ENCODE data around the gene CCNQ.

Gene CCNQ

GRCh38 chrX:153631907-153632594 is 33.1 kb upstream of the CCNQ start:
- H3K27me3 Mint-ChIP-seq (ENCODE audit: low read depth) = no peaks in the 10 kb centered on the region
- H3K4me1 Mint-ChIP-seq (ENCODE audit: low read depth) = no peaks in the 10 kb centered on the region
- no peak overlapping the region for H3K27ac Mint-ChIP-seq
- no peaks in the 10 kb centered on the region for H3K36me3 Mint-ChIP-seq (ENCODE audit: low read depth)
- H3K4me3 Mint-ChIP-seq = no peak overlapping the region
- no peaks in the 10 kb centered on the region for H3K9me3 Mint-ChIP-seq

GRCh38 chrX:153631346-153631745 is 32.4 kb upstream of the CCNQ start:
- Mint-ChIP-seq H3K4me3 (no peak overlapping the region), H3K36me3 (ENCODE audit: low read depth) (no peaks in the 10 kb centered on the region), H3K9me3 (no peaks in the 10 kb centered on the region), H3K4me1 (ENCODE audit: low read depth) (no peaks in the 10 kb centered on the region), H3K27me3 (ENCODE audit: low read depth) (no peaks in the 10 kb centered on the region), H3K27ac (no peak overlapping the region)

- Mint-ChIP-seq H3K36me3 (ENCODE audit: low read depth) (no peaks in the 10 kb centered on the region), H3K27ac (no peak overlapping the region), H3K9me3 (no peaks in the 10 kb centered on the region), H3K27me3 (ENCODE audit: low read depth) (no peaks in the 10 kb centered on the region), H3K4me3 (no peak overlapping the region), H3K4me1 (ENCODE audit: low read depth) (no peaks in the 10 kb centered on the region)
These were observed 29.7 kb upstream of the CCNQ start for GRCh38 chrX:153628665-153629064.

- Mint-ChIP-seq H3K27ac (no peak overlapping the region), H3K27me3 (ENCODE audit: low read depth) (no peaks in the 10 kb centered on the region), H3K4me1 (ENCODE audit: low read depth) (no peaks in the 10 kb centered on the region), H3K4me3 (no peak overlapping the region), H3K9me3 (no peaks in the 10 kb centered on the region), H3K36me3 (ENCODE audit: low read depth) (no peaks in the 10 kb centered on the region)
These were observed 29.2 kb upstream of the CCNQ start for GRCh38 chrX:153628129-153628528.

GRCh38 chrX:153627675-153628111 is 28.8 kb upstream of the CCNQ start:
- no peaks in the 10 kb centered on the region for H3K9me3 Mint-ChIP-seq
- no peaks in the 10 kb centered on the region for H3K4me1 Mint-ChIP-seq (ENCODE audit: low read depth)
- H3K27ac Mint-ChIP-seq = no peak overlapping the region
- H3K4me3 Mint-ChIP-seq = no peak overlapping the region
- no peaks in the 10 kb centered on the region for H3K27me3 Mint-ChIP-seq (ENCODE audit: low read depth)
- no peaks in the 10 kb centered on the region for H3K36me3 Mint-ChIP-seq (ENCODE audit: low read depth)

GRCh38 chrX:153626863-153627674 is 28.1 kb upstream of the CCNQ start:
- no peak overlapping the region for H3K27ac Mint-ChIP-seq
- H3K4me1 Mint-ChIP-seq (ENCODE audit: low read depth) = no peaks in the 10 kb centered on the region
- H3K36me3 Mint-ChIP-seq (ENCODE audit: low read depth) = no peaks in the 10 kb centered on the region
- no peak overlapping the region for H3K4me3 Mint-ChIP-seq
- H3K27me3 Mint-ChIP-seq (ENCODE audit: low read depth) = no peaks in the 10 kb centered on the region
- no peaks in the 10 kb centered on the region for H3K9me3 Mint-ChIP-seq

- Mint-ChIP-seq H3K36me3 (ENCODE audit: low read depth) (no peaks in the 10 kb centered on the region), H3K4me1 (ENCODE audit: low read depth) (no peaks in the 10 kb centered on the region)
These were observed 27.2 kb upstream of the CCNQ start for GRCh38 chrX:153626025-153626633.

GRCh38 chrX:153625271-153626024 is 26.5 kb upstream of the CCNQ start:
- Mint-ChIP-seq H3K27ac (no peak overlapping the region), H3K9me3 (no peaks in the 10 kb centered on the region), H3K4me1 (ENCODE audit: low read depth) (no peaks in the 10 kb centered on the region), H3K27me3 (ENCODE audit: low read depth) (no peaks in the 10 kb centered on the region), H3K36me3 (ENCODE audit: low read depth) (no peaks in the 10 kb centered on the region), H3K4me3 (no peak overlapping the region)

More at GRCh38 chrX:153626025-153626633, 27.2 kb upstream of the CCNQ start:
- no peak overlapping the region for H3K4me3 Mint-ChIP-seq
- no peaks in the 10 kb centered on the region for H3K9me3 Mint-ChIP-seq
- no peak overlapping the region for H3K27ac Mint-ChIP-seq
- no peaks in the 10 kb centered on the region for H3K27me3 Mint-ChIP-seq (ENCODE audit: low read depth)

- Mint-ChIP-seq H3K27me3 (ENCODE audit: low read depth) (no peaks in the 10 kb centered on the region), H3K9me3 (no peaks in the 10 kb centered on the region), H3K27ac (no peak overlapping the region), H3K4me1 (ENCODE audit: low read depth) (no peaks in the 10 kb centered on the region), H3K4me3 (no peak overlapping the region), H3K36me3 (ENCODE audit: low read depth) (no peaks in the 10 kb centered on the region)
These were observed 25.5 kb upstream of the CCNQ start for GRCh38 chrX:153624196-153625091.

GRCh38 chrX:153623310-153624029 is 24.5 kb upstream of the CCNQ start:
- Mint-ChIP-seq H3K27ac (no peak overlapping the region), H3K27me3 (ENCODE audit: low read depth) (peaks cover 5% of the 10 kb centered on the region), H3K9me3 (no peaks in the 10 kb centered on the region), H3K4me3 (no peak overlapping the region), H3K4me1 (ENCODE audit: low read depth) (no peaks in the 10 kb centered on the region), H3K36me3 (ENCODE audit: low read depth) (no peaks in the 10 kb centered on the region)

- Mint-ChIP-seq H3K27me3 (ENCODE audit: low read depth) (peaks cover 12% of the 10 kb centered on the region), H3K36me3 (ENCODE audit: low read depth) (no peaks in the 10 kb centered on the region), H3K27ac (no peak overlapping the region), H3K4me3 (no peak overlapping the region), H3K9me3 (no peaks in the 10 kb centered on the region), H3K4me1 (ENCODE audit: low read depth) (no peaks in the 10 kb centered on the region)
These were observed 23.8 kb upstream of the CCNQ start for GRCh38 chrX:153622661-153623309.

- Mint-ChIP-seq H3K27me3 (ENCODE audit: low read depth) (peaks cover 17% of the 10 kb centered on the region), H3K4me3 (no peak overlapping the region), H3K4me1 (ENCODE audit: low read depth) (no peaks in the 10 kb centered on the region), H3K27ac (no peak overlapping the region), H3K9me3 (no peaks in the 10 kb centered on the region), H3K36me3 (ENCODE audit: low read depth) (no peaks in the 10 kb centered on the region)
These were observed 23.1 kb upstream of the CCNQ start for GRCh38 chrX:153621949-153622598.
